ENCODE data around the gene GRP. TPM values are rescaled to one million over a fixed set of nuclear protein-coding genes. Genes with fewer than 3 reads are reported as not detected.

The GRP gene
- total RNA-seq, 1 experiment from 2014 or later: not detected

DNA sequence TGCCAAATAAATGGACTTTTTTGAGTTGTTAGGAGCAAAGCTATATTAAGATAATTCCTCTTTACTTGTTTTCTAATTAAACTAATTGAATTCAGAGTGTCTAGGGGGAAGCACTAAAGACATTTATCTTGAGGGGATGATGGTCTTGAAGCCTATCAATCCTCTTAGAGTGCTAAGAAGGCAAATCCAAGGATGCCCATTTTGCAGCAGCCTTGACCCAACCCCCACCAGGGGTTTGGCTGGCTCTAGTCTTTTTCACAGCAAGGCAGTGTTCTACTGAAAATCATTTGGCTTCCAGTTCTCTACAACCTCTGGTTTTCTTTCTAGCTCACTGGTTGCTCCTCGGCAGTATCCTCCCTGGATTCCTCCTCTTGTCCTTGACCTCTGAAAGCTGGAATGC is 59.8 kb downstream of the GRP start:
- no peaks in the 10 kb centered on the region for H3K23me2 ChIP-seq (ENCODE audit: insufficient read length, low read depth, low read length, poor library complexity, severe bottlenecking)
- H2BK5ac ChIP-seq (ENCODE audit: insufficient read length, low read length): no peak overlapping the region
- TF ChIP-seq, protein P1, sequence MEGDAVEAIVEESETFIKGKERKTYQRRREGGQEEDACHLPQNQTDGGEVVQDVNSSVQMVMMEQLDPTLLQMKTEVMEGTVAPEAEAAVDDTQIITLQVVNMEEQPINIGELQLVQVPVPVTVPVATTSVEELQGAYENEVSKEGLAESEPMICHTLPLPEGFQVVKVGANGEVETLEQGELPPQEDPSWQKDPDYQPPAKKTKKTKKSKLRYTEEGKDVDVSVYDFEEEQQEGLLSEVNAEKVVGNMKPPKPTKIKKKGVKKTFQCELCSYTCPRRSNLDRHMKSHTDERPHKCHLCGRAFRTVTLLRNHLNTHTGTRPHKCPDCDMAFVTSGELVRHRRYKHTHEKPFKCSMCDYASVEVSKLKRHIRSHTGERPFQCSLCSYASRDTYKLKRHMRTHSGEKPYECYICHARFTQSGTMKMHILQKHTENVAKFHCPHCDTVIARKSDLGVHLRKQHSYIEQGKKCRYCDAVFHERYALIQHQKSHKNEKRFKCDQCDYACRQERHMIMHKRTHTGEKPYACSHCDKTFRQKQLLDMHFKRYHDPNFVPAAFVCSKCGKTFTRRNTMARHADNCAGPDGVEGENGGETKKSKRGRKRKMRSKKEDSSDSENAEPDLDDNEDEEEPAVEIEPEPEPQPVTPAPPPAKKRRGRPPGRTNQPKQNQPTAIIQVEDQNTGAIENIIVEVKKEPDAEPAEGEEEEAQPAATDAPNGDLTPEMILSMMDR (conservative IDR thresholded peaks at IDR 0.05): no peak
- H4K20me1 ChIP-seq (ENCODE audit: control insufficient read depth, insufficient read depth, insufficient read length): no peaks in the 10 kb centered on the region
- Mint-ChIP-seq H3K27ac (no peak overlapping the region), H3K4me3 (no peak overlapping the region), H3K4me1 (peaks cover 14 to 18% of the 10 kb centered on the region in 2 experiments), H3K36me3 (ENCODE audit: insufficient read depth in 1 of 3, low read depth in 3 of 3) (no peaks in the 10 kb centered on the region), H3K9me3 (peaks cover 0 to 5% of the 10 kb centered on the region in 2 experiments; a peak in 1 of 5 replicates), H3K27me3 (ENCODE audit: low read depth) (peaks cover 99% of the 10 kb centered on the region)
- H3K79me2 ChIP-seq (ENCODE audit: insufficient read depth, low read length): no peaks in the 10 kb centered on the region
- WGBS (ENCODE audit: extremely low coverage, insufficient read length, low lambda C conversion rate): no CpG with 5 or more reads among the region's 1 CpG
- H3K9ac ChIP-seq (ENCODE audit: extremely low read depth, insufficient read length, low read length): no peak overlapping the region
- no peak overlapping the region for H2BK120ac ChIP-seq (ENCODE audit: low read depth, low read length, poor library complexity, severe bottlenecking)
- H3T11ph ChIP-seq (ENCODE audit: low read length): no peak overlapping the region
- no peak overlapping the region for H4K5ac ChIP-seq (ENCODE audit: insufficient read length, low read depth, low read length)
- no peak overlapping the region for H2AK5ac ChIP-seq (ENCODE audit: insufficient read length, low read length)
- no peak overlapping the region for H4K8ac ChIP-seq (replicated peaks; ENCODE audit: insufficient read length, low read depth, low read length)
- no peaks in the 10 kb centered on the region for H3K4me1 ChIP-seq (ENCODE audit: insufficient read depth, low read length)
- H2BK20ac ChIP-seq (ENCODE audit: low read depth, low read length, poor library complexity, severe bottlenecking): no peak overlapping the region
- no peak for DNase-seq
- no peak overlapping the region for H3K4me2 ChIP-seq (ENCODE audit: insufficient read depth, insufficient read length, low read length)
- H3K27ac ChIP-seq (ENCODE audit: insufficient read length, low read depth, low read length): no peak overlapping the region
- H3K23ac ChIP-seq (ENCODE audit: insufficient read length, low read depth, low read length): no peak overlapping the region
- H3K79me1 ChIP-seq (ENCODE audit: insufficient read depth, low read depth, low read length, poor library complexity, severe bottlenecking): no peaks in the 10 kb centered on the region
- no peak overlapping the region for H2BK12ac ChIP-seq (ENCODE audit: insufficient read length, low read depth, low read length)
- H3K14ac ChIP-seq (ENCODE audit: insufficient read depth, low read length): no peak overlapping the region
- H4K91ac ChIP-seq (ENCODE audit: insufficient read length, low read depth, low read length): no peak overlapping the region
- no peak overlapping the region for H2AFZ ChIP-seq (ENCODE audit: low read length)
- H3K9me3 ChIP-seq (ENCODE audit: control insufficient read depth, low read depth, low read length): no peaks in the 10 kb centered on the region
- H3K18ac ChIP-seq (ENCODE audit: insufficient read length, low read depth, low read length): no peak overlapping the region
- H3K4ac ChIP-seq (ENCODE audit: low read depth, low read length): no peak overlapping the region
- H3K56ac ChIP-seq (ENCODE audit: insufficient read length, low read depth, low read length): no peak overlapping the region
- H2BK15ac ChIP-seq (ENCODE audit: low read depth, low read length): no peak overlapping the region
- peaks cover 27% of the 10 kb centered on the region for H3K27me3 ChIP-seq (ENCODE audit: insufficient read depth, low read length)

Other genes starting within 250 kb of the GRP start
- 35.5 and 38.0 TPM in 2 replicates for gene SEC11C, start 80.3 kb upstream of the GRP start, total RNA-seq (2021)
- gene RAX, start 53.3 kb downstream of the GRP start, total RNA-seq (2021): 0.37 TPM in 1 of 2 replicates, not detected in the other
- not detected in 2 replicates for gene CPLX4, start 98.5 kb downstream of the GRP start, total RNA-seq (2021)
- gene LMAN1, start 139.1 kb downstream of the GRP start, total RNA-seq (2021): 61.1 and 63.6 TPM in 2 replicates

Measured in H9 (cell line).